SK-N-SH (cell line): ENCODE measurements around the gene TBX2.
"Not testable (repeated sequence)": the region's sequence is repeated elsewhere in the genome, so short reads cannot be mapped to it uniquely, and the experiment has no call there.

ENCODE experiments used
- CHD2 ChIP-seq: fragments of 150-350 bp; IDR thresholded peaks from 2 replicates; pipeline ENCODE4 v1.6.1; 2018; ENCODE audit warnings: low read length; ENCODE audit not compliant: partially characterized antibody
- CTCF ChIP-seq: fragments of 200-600 bp; sonication (generic); IDR thresholded peaks from 2 replicates; pipeline ENCODE4 v1.6.1; 2017; ENCODE audit warnings: antibody characterized with exemption, mild to moderate bottlenecking, moderate library complexity
- EP300 ChIP-seq, 2 experiments: IDR thresholded peaks; 2 replicates each; pipeline versions ENCODE4 v1.4.0 to v1.6.1; 2012; ENCODE audit warnings: borderline replicate concordance in 1 of 2, low read depth in 1 of 2, low read length in 1 of 2
- GATA2 ChIP-seq: sonication (generic); formaldehyde crosslinking; IDR thresholded peaks from 2 replicates; pipeline ENCODE4 v1.5.0; 2020; ENCODE audit warnings: mild to moderate bottlenecking, missing genetic modification reagents
- MXI1 ChIP-seq: IDR thresholded peaks from 2 replicates; pipeline ENCODE4 v1.6.1; 2012; ENCODE audit warnings: mild to moderate bottlenecking, low read depth, low read length, improper control_type of control experiment
- RAD21 ChIP-seq: IDR thresholded peaks from 2 replicates; pipeline ENCODE4 v1.6.1; 2012; ENCODE audit warnings: mild to moderate bottlenecking, low read length
- RCOR1 ChIP-seq: fragments of 150-350 bp; IDR thresholded peaks from 2 replicates; pipeline ENCODE4 v1.6.1; 2017; ENCODE audit warnings: antibody characterized with exemption, low read length
- RFX5 ChIP-seq: IDR thresholded peaks from 2 replicates; pipeline ENCODE4 v1.6.1; 2012; ENCODE audit warnings: mild to moderate bottlenecking, improper control_type of control experiment, low read length
- RXRA ChIP-seq: IDR thresholded peaks from 2 replicates; pipeline ENCODE4 v1.4.0; 2012; ENCODE audit warnings: low read depth, mild to moderate bottlenecking, borderline replicate concordance
- SIN3A ChIP-seq: IDR thresholded peaks from 2 replicates; pipeline ENCODE4 v1.6.1; 2012; ENCODE audit warnings: low read depth, mild to moderate bottlenecking, low read length, moderate library complexity, borderline replicate concordance
- YY1 ChIP-seq: IDR thresholded peaks from 2 replicates; pipeline ENCODE4 v1.4.0; 2012; ENCODE audit warnings: low read depth, mild to moderate bottlenecking
- ZBTB33 ChIP-seq: IDR thresholded peaks from 2 replicates; pipeline ENCODE4 v1.4.0; 2012; ENCODE audit warnings: low read depth, borderline replicate concordance
- TF ChIP-seq, protein P1 (sequence below): IDR thresholded peaks from 2 replicates; pipeline ENCODE4 v1.6.1; 2012; ENCODE audit warnings: mild to moderate bottlenecking, low read depth, low read length, moderate library complexity
- TF ChIP-seq, protein P2 (sequence below): fragments of 150-350 bp; IDR thresholded peaks from 2 replicates; pipeline ENCODE4 v1.6.1; 2017; ENCODE audit warnings: antibody characterized with exemption, low read length, low read depth, borderline replicate concordance

- not testable (repeated sequence) for TF ChIP-seq RAD21; GATA2; RXRA; CTCF; YY1; EP300 (IDR thresholded peaks at IDR 0.05; ENCODE audit: borderline replicate concordance in 1 of 2, low read depth in 1 of 2, low read length in 1 of 2); CHD2; RCOR1; SIN3A; RFX5; MXI1; ZBTB33
- TF ChIP-seq, protein P1, sequence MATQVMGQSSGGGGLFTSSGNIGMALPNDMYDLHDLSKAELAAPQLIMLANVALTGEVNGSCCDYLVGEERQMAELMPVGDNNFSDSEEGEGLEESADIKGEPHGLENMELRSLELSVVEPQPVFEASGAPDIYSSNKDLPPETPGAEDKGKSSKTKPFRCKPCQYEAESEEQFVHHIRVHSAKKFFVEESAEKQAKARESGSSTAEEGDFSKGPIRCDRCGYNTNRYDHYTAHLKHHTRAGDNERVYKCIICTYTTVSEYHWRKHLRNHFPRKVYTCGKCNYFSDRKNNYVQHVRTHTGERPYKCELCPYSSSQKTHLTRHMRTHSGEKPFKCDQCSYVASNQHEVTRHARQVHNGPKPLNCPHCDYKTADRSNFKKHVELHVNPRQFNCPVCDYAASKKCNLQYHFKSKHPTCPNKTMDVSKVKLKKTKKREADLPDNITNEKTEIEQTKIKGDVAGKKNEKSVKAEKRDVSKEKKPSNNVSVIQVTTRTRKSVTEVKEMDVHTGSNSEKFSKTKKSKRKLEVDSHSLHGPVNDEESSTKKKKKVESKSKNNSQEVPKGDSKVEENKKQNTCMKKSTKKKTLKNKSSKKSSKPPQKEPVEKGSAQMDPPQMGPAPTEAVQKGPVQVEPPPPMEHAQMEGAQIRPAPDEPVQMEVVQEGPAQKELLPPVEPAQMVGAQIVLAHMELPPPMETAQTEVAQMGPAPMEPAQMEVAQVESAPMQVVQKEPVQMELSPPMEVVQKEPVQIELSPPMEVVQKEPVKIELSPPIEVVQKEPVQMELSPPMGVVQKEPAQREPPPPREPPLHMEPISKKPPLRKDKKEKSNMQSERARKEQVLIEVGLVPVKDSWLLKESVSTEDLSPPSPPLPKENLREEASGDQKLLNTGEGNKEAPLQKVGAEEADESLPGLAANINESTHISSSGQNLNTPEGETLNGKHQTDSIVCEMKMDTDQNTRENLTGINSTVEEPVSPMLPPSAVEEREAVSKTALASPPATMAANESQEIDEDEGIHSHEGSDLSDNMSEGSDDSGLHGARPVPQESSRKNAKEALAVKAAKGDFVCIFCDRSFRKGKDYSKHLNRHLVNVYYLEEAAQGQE = not testable (repeated sequence)
- TF ChIP-seq, protein P2, sequence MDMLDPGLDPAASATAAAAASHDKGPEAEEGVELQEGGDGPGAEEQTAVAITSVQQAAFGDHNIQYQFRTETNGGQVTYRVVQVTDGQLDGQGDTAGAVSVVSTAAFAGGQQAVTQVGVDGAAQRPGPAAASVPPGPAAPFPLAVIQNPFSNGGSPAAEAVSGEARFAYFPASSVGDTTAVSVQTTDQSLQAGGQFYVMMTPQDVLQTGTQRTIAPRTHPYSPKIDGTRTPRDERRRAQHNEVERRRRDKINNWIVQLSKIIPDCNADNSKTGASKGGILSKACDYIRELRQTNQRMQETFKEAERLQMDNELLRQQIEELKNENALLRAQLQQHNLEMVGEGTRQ = not testable (repeated sequence)
These were observed 41.9 kb downstream of the TBX2 start for GRCh38 chr17:61441507-61441906.
